ENCODE results near the gene DDIT3.
"Not testable (repeated sequence)": the region's sequence is repeated elsewhere in the genome, so short reads cannot be mapped to it uniquely, and the experiment has no call there.

- TF ChIP-seq, protein P1, sequence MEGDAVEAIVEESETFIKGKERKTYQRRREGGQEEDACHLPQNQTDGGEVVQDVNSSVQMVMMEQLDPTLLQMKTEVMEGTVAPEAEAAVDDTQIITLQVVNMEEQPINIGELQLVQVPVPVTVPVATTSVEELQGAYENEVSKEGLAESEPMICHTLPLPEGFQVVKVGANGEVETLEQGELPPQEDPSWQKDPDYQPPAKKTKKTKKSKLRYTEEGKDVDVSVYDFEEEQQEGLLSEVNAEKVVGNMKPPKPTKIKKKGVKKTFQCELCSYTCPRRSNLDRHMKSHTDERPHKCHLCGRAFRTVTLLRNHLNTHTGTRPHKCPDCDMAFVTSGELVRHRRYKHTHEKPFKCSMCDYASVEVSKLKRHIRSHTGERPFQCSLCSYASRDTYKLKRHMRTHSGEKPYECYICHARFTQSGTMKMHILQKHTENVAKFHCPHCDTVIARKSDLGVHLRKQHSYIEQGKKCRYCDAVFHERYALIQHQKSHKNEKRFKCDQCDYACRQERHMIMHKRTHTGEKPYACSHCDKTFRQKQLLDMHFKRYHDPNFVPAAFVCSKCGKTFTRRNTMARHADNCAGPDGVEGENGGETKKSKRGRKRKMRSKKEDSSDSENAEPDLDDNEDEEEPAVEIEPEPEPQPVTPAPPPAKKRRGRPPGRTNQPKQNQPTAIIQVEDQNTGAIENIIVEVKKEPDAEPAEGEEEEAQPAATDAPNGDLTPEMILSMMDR (conservative IDR thresholded peaks at IDR 0.05 in 1 of 2, IDR thresholded peaks at IDR 0.05 in 1 of 2; ENCODE audit: low read depth in 1 of 2, low read length in 2 of 2): not testable (repeated sequence)
- TF ChIP-seq EZH2 (IDR thresholded peaks at IDR 0.05; ENCODE audit: low read length, missing control alignments): not testable (repeated sequence)
These were observed 6.1 kb downstream of the DDIT3 start for GRCh38 chr12:57514246-57514645.
